Astrocyte of the spinal cord (primary cell): ENCODE data around the gene PON3.

Source experiments
- DNase-seq: peaks from one replicate; pipeline ENCODE4 v3.0.0; 2011; ENCODE audit warnings: low read depth, low spot score
- H3K4me3 ChIP-seq: 2 replicates; pipeline ENCODE4 v1.5.1; 2011; ENCODE audit warnings: low read depth, mild to moderate bottlenecking, low read length, moderate library complexity
- CTCF ChIP-seq: IDR thresholded peaks from 2 replicates; pipeline ENCODE4 v1.5.1; 2012; ENCODE audit warnings: low read depth, mild to moderate bottlenecking, low read length, inconsistent platforms
- in situ Hi-C: cut with HindIII; loops from 2 replicates; pipeline ENCODE4 v1.10.0; 2017; ENCODE audit warnings: low sequenced_read_pairs

PON3 gene

GRCh38 chr7:95427914-95428516, 31.8 kb upstream of the PON3 start:
- in situ Hi-C loops, result no loop called here
- TF ChIP-seq CTCF, result no peak
- no peak overlapping the region for H3K4me3 ChIP-seq
- DNase-seq, result no peak

- no peak overlapping the region for H3K4me3 ChIP-seq
- no peak for TF ChIP-seq CTCF
- in situ Hi-C loops, result no loop called here
- no peak for DNase-seq
Measured at GRCh38 chr7:95427166-95427565, 31.0 kb upstream of the PON3 start.

GRCh38 chr7:95425694-95426093, 29.5 kb upstream of the PON3 start:
- in situ Hi-C loops, result no loop called here
- H3K4me3 ChIP-seq, result no peak overlapping the region
- no peak for DNase-seq
- no peak for TF ChIP-seq CTCF

GRCh38 chr7:95424716-95425115, 28.5 kb upstream of the PON3 start:
- no peak for TF ChIP-seq CTCF
- peak; percentile 19 for DNase-seq
- in situ Hi-C loops, result no loop called here
- no peak overlapping the region for H3K4me3 ChIP-seq

- peak; percentile 16 for DNase-seq
- in situ Hi-C loops, result no loop called here
- TF ChIP-seq CTCF, result no peak
Measured at GRCh38 chr7:95421847-95422444, 25.8 kb upstream of the PON3 start.

GRCh38 chr7:95421000-95421846, 25.0 kb upstream of the PON3 start:
- no peak overlapping the region for H3K4me3 ChIP-seq
- no peak for TF ChIP-seq CTCF
- DNase-seq, result peak; percentile 36
- in situ Hi-C loops, result no loop called here

More at GRCh38 chr7:95421847-95422444, 25.8 kb upstream of the PON3 start:
- H3K4me3 ChIP-seq, result no peak overlapping the region
